Ascending aorta (tissue), 2 donors: ENCODE data around the gene PNMA6E. TPM values are rescaled to one million over a fixed set of nuclear protein-coding genes. Genes with fewer than 3 reads are reported as not detected.

Experiments
- DNase-seq, 2 donors: peaks; one replicate each; pipeline ENCODE4 v3.0.0-alpha.2; 2019; ENCODE audit warnings: low spot score in 2 of 2
- H3K27ac ChIP-seq, 2 donors: fragments of 200-600 bp; sonication (generic); one replicate each; pipeline ENCODE4 v1.5.1; 2016 to 2017; ENCODE audit warnings: mild to moderate bottlenecking in 1 of 2
- H3K27me3 ChIP-seq: fragments of 200-600 bp; sonication (generic); one replicate; pipeline ENCODE4 v1.5.1; 2017
- H3K36me3 ChIP-seq, 2 donors: fragments of 200-600 bp; sonication (generic); one replicate each; pipeline ENCODE4 v1.5.1; 2016
- H3K4me1 ChIP-seq, 2 donors: fragments of 200-600 bp; sonication (generic); one replicate each; pipeline ENCODE4 v1.5.1; 2016 to 2017; ENCODE audit warnings: mild to moderate bottlenecking in 1 of 2
- H3K4me3 ChIP-seq, 2 donors: fragments of 200-600 bp; sonication (generic); one replicate each; pipeline ENCODE4 v1.5.1; 2016 to 2017; ENCODE audit warnings: mild to moderate bottlenecking in 1 of 2
- H3K9me3 ChIP-seq, 2 donors: fragments of 200-600 bp; sonication (generic); one replicate each; pipeline ENCODE4 v1.5.1; 2016
- CTCF ChIP-seq, 3 experiments: fragments of 200-600 bp in 2 of 3; fragments of 450-650 bp in 1 of 3; sonication (generic) in 2 of 3; IDR thresholded peaks; one replicate each; pipeline ENCODE4 v1.5.1; 2016 to 2019; ENCODE audit warnings: antibody characterized with exemption in 3 of 3, mild to moderate bottlenecking in 1 of 3, moderate library complexity in 1 of 3
- intact Hi-C: fragments of 100-400 bp; cut with DNase I; formaldehyde crosslinking; loops from one replicate; pipeline ENCODE4 v1.15.1; 2023
- total RNA-seq: library from RNA; depleted of rRNA; stranded (reverse); fragments of >200 nt; gene quantifications from one replicate; pipeline ENCODE4 v1.1.0, GENCODE V29; 2016

The PNMA6E gene
- total RNA-seq, 1 donor from 2014 or later = not detected

GRCh38 chrX:153347530-153347929 lies 53.6 kb downstream of the PNMA6E start:
- Histone ChIP-seq H3K36me3 (peaks cover 30 to 33% of the 10 kb centered on the region in 2 donors), H3K27ac (no peak overlapping the region), H3K9me3 (no peaks in the 10 kb centered on the region), H3K27me3 (no peaks in the 10 kb centered on the region), H3K4me1 (no peaks in the 10 kb centered on the region), H3K4me3 (no peak overlapping the region)
- no peak for TF ChIP-seq CTCF (IDR thresholded peaks at IDR 0.05)
- no peak for DNase-seq
- intact Hi-C loops = no loop called here

Other genes with a start within 250 kb of the PNMA6E start
- not detected for gene MAGEA1, start 222.1 kb downstream of the PNMA6E start, total RNA-seq
- not detected for gene PNMA6F, start 79.6 kb downstream of the PNMA6E start, total RNA-seq
- gene ZNF275, start 67.2 kb downstream of the PNMA6E start, total RNA-seq = 2.2 TPM
- 0.96 TPM for gene ZFP92, start 10.1 kb upstream of the PNMA6E start, total RNA-seq
- 0.21 TPM for gene TREX2, start 44.7 kb upstream of the PNMA6E start, total RNA-seq
- gene HAUS7, start 69.2 kb upstream of the PNMA6E start, total RNA-seq = 22.5 TPM
- 1,387 TPM for gene BGN, start 93.6 kb upstream of the PNMA6E start, total RNA-seq
- gene ATP2B3, start 116.3 kb upstream of the PNMA6E start, total RNA-seq = 0.32 TPM
- 52.7 TPM for gene CCNQ, start 197.8 kb upstream of the PNMA6E start, total RNA-seq
- not detected for gene DUSP9, start 245.9 kb upstream of the PNMA6E start, total RNA-seq